HG03196 (cell line): ENCODE results near the gene KLK7.

Experiments
- ATAC-seq: cut with Tn5 transposase; IDR thresholded peaks from one replicate; pipeline ENCODE4 v1.9.1; 2021; ENCODE audit not compliant: unreplicated experiment

KLK7 gene

DNA sequence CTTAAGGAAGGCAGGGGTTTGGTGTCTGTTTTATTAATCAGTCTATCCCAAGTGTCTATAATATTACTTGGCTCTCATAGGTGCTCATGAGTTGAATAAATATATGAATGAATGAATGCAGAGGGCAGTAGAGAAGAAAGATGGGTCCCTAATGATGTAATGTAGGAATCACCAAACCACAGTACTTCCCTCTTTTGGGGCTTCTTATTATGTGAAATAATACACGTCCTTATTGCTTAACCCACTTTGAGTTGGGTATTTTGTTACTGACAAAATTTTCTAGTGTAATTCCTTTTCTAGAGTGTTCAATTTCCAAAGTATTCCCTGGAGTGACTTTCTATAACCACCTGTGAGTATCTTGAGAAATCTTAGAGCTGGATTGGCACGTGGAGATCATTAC lies 44.1 kb downstream of the KLK7 start:
- ATAC-seq, result no peak

DNA sequence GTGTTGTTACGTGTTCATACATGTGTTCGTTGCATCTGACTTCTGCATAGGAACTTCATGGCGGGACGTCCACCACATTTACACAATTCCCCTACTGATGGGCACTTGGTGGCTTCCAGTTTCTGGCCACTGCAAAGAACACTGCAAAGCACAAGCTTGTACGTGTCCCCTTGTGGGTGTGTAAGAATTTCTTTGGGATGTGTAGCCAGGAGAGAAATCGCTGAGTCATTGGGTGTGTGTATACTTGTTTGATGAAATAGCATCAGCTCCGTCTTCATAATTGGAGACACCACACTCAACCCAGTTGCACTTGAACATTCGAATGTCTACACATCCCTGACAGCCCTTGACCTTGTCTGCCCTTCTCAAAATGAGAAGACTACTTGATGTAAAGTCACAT lies 50.1 kb downstream of the KLK7 start:
- no peak for ATAC-seq

DNA sequence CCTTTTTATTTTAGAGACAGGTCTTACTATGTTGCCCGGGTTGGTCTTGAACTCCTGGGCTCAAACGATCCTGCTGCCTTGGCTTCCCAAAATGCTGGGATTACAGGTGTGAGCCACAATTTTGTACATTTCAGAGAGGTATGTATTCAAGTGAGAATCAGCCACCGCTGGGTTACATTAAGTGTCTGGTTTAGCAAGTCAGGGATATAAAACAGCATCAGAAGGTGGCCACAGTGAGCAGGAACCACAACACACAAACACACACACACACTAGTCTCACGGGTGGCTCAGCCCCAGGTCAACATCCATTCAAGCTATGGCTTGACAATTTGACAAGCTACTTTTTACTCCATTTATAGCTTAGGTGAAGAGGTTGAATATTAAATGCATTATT lies 51.0 kb downstream of the KLK7 start:
- no peak for ATAC-seq

DNA sequence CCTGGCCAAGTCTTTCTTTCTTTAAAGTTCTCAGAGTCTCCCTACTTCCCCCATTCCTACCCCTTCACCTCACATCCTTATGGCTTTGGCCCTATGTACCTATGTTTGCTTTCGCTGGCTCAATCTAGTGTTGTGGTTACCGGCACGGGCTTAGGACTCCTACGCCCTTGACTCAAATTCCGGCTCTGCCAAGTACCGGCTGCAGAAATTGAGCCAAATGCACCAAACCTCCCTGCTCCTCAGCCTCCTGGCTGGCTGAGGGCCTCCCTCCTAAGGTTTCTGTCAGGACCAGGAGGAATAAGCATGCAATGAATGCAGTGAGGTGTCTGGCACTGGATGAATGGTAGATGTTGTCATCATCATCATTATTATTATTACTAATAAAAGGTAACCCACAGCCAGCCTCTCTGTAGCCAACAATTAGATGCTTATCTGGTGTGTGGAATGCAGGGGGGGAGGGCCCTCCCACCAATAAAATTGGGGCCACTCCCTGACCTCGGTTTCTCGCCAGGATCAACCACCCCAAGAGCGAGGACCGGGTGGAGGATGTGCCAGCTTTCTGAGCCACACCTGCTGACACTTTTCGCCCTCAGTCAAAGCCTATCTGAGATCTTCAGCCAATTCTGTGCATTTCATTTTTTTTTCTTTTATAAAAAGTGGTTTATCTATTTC lies 51.6 kb downstream of the KLK7 start:
- no peak for ATAC-seq

DNA sequence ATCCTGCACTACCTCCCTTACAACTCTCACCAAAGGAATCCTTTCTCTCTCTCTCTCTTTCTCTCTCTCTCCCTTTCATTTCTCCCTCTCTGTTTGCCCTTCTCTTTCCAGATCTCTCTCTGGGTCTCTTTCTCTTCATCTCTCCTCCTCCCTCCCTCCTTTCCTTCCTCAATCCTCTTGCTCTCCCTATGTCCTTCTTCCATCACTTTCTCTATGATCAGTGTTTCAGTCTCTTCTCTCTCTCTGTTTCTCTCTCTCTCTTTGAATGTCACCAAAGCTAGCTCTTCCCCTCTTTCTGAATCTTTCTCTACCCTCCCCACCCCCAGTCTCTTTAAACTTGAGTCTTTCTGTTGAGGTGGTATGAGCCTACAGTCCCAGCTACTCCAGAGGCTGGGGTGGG lies 52.7 kb downstream of the KLK7 start:
- ATAC-seq, result no peak

DNA sequence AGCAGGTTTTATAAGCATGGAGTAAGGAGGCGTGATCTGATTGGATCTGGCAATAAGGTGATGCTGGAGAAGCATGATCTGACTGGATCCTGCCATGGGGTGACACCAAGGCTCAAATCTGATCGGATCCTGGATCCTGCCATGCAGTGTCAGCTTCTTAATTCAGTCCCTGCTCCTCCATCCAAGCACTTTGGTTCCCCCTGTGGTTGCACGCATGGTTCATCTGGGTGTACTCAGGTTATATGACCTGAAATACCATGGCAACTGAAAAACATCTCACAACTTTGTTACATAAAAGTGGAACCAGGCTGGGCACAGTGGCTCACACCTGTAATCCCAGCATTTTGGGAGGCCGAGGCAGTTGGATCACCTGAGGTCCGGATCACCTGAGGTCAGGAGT lies 54.9 kb downstream of the KLK7 start:
- no peak for ATAC-seq
